ENCODE data around the gene B4GALT3.

DNA sequence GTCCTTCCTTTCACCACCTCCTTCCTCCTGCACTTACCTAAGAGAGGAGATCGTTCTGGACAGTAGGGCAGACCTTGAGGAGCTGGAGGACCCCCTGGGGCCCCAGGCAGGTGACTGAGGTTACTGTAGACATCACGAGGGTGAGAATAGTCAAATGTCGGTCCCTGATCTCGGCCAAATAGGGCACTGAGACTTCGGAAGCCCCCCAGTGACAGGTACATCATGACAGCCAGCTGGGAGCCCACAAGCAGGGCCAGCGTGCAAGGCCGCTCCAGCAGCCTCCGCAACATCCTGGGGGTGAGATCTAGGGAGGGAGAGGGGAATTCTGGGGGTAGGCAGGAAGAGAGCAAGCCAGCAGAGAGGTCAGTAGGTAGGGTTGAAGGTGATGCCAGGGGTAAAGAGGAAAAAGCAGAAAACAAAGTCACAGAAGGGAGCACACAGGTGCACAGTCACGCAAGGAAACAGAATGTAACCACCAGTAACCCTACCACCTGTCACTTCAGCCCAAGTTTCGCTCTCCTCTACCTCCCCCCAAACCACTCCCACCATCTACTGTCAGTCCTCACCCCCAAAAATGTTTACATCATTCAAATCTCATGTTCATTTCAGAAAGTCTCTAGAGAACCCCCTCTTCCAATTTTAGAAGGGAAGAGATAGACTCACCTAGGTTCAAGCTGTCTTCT, 1.4 kb downstream of the B4GALT3 start:
- TF ChIP-seq CBX5 (IDR thresholded peaks at IDR 0.05; ENCODE audit: borderline replicate concordance, low read depth), result no peak
- TF ChIP-seq POLR2AphosphoS5 (IDR thresholded peaks at IDR 0.05; ENCODE audit: control insufficient read depth, insufficient read depth, low read depth, low read length), result no peak
- no peak for TF ChIP-seq ZNF197 (CRISPR knock-in tag; IDR thresholded peaks at IDR 0.05; ENCODE audit: low read depth)
- no peak for TF ChIP-seq MXD1 (CRISPR knock-in tag; IDR thresholded peaks at IDR 0.05; ENCODE audit: borderline replicate concordance, poor library complexity, severe bottlenecking)
- TF ChIP-seq ZNF3 (CRISPR knock-in tag; IDR thresholded peaks at IDR 0.05), result no peak
- TF ChIP-seq GTF2F1 (IDR thresholded peaks at IDR 0.05; ENCODE audit: low read depth, low read length), result no peak
- TF ChIP-seq CTCF (IDR thresholded peaks at IDR 0.05 in 2 of 3, conservative IDR thresholded peaks at IDR 0.05 in 1 of 3; ENCODE audit: insufficient read depth in 2 of 3, low read depth in 1 of 3, low read length in 3 of 3), result no peak
- no peak for TF ChIP-seq TGIF2 (CRISPR knock-in tag; IDR thresholded peaks at IDR 0.05)
- TF ChIP-seq USF2 (CRISPR knock-in tag; IDR thresholded peaks at IDR 0.05), result no peak
- TF ChIP-seq EZH2 (IDR thresholded peaks at IDR 0.05; ENCODE audit: borderline replicate concordance, low read depth, low read length), result no peak
- TF ChIP-seq HMGXB4 (CRISPR knock-in tag; IDR thresholded peaks at IDR 0.05), result no peak
- TF ChIP-seq KDM5B (IDR thresholded peaks at IDR 0.05; ENCODE audit: insufficient replicate concordance, low read depth, low read length), result no peak
- no peak for TF ChIP-seq POLR2B (IDR thresholded peaks at IDR 0.05; ENCODE audit: low read depth, partially characterized antibody)
- no peak for TF ChIP-seq CREB1 (IDR thresholded peaks at IDR 0.05)
- no peak for TF ChIP-seq CREB1 (CRISPR knock-in tag; IDR thresholded peaks at IDR 0.05)

Measured in K562 (cell line).